HG02943 (cell line): Measurements from ENCODE around the gene TNFRSF25.
"Not testable (repeated sequence)": the region's sequence is repeated elsewhere in the genome, so short reads cannot be mapped to it uniquely, and the experiment has no call there.

Source experiments
- ATAC-seq: cut with Tn5 transposase; IDR thresholded peaks from one replicate; pipeline ENCODE4 v1.9.1; 2021; ENCODE audit warnings: mild to moderate bottlenecking, low read depth, moderate library complexity; ENCODE audit not compliant: unreplicated experiment

Gene TNFRSF25

DNA sequence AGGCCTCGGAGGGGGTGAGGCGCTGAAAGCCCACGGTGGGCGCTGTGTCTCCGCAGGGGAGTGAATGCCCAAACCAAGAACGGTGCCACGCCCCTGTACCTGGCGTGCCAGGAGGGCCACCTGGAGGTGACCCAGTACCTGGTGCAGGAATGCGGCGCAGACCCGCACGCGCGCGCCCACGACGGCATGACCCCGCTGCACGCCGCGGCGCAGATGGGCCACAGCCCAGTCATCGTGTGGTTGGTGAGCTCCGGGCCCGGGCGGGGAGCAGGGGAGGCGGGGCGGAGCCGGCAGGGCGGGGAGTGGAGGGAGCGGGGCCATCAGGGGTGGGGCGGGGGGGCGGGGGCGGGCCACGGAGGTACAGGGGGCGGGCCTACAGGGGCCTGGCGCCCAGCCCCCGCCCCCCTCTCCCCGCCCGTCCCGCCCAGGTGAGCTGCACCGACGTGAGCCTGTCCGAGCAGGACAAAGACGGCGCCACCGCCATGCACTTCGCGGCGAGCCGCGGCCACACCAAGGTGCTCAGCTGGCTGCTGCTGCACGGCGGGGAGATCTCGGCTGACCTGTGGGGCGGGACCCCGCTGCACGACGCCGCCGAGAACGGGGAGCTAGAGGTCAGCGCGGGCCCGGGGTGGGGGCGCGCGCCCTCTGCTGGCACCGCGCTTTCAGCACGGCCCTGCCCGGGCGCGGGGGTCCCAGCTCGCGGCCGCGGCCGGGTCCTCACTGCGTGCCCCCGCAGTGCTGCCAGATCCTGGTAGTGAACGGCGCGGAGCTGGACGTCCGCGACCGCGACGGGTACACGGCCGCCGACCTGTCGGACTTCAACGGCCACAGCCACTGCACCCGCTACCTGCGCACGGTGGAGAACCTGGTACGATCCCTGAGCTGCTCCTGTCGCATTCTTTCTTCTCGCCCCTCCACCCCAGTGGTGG, 25.5 kb downstream of the TNFRSF25 start:
- ATAC-seq: no peak

DNA sequence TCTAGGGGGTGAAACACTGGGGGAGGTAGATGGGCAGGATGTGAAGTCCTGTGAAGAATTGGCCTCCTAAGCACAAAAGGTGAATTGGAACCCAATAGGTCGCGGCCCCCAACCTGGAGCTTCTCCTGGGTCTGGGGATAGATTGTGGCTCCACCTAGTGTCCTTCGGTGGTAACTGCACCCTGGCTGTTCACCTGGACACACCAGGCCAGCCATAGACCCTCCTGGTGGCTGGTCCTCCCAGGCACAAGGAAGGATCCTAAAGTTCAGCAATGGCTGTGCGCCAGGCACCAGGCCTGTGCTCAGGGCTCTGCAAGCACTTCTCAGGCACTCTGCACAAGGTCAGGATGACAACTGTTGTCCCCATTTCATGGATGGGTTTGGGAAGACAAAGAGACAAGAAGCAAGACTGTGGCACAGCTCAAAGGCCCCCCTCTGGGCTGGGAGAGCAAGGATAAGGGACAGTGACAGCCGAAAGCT, 27.9 kb downstream of the TNFRSF25 start:
- ATAC-seq: peak; percentile 56

DNA sequence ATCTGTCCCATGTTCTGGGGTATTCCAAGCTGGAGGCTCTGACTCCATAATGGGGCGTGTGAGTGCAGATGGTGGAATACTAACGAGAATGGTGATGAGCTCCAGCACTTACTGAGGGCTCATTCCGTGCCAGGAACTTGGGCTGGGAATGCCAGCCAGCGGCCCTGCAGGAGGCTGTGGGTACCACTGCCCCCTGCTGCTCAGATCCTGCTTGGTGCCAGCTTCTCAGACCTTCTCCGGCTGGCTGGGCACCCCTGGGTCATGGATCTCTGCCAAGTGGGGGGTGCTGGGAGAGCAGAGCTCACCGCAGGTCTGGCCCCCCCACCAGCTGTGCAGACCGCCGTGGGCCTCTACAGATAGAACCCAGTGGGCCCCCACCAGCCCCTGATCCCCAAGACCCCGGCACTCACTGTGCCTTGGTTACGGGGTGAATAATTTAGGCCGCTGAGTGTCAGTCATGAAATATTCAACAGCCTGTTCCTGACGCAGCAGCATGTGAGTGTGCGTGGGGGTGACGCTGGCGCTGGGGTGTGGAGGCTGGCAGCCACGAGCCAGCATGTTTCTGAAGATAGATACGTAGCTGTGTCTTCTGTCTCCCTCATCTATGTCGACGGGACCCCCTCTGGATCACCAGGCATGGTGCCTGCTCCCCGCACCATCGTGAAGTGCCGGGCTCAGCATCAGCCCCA, 28.8 kb downstream of the TNFRSF25 start:
- not testable (repeated sequence) for ATAC-seq

DNA sequence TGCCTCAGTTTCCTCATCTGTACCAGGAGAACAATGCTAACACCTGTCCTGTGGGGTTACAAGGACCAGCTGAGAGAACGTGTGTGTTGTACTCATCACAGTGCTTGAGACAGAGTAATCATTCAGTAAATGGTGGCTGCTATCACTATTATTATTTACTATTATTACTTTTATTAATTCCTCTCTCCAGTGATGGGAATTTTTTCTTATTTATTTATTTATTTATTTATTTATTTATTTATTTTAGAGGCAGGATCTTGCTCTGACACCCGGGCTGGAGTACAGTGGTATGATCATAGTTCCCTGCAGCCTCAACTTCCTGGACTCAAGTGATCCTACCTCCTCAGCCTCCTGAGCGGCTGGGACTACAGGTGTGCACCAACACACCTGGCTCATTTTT, 29.7 kb downstream of the TNFRSF25 start:
- not testable (repeated sequence) for ATAC-seq

DNA sequence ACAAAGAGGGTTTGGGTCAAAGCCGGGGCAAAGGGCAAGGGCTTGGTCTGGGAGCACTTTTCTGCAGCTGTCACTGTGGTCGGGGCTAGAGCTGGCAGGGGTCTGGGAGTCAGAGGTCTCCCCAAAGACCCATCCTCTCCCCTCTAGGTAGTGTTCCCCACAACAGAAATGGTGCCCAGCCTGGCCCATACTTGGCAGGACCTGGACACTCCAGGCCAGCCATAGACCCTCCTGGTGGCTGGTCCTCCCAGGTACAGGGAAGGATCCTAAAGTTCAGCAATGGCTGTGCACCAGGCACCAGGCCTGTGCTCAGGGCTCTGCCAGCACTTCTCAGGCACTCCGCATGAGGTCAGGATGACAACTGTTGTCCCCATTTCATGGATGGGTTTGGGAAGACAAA, 30.4 kb downstream of the TNFRSF25 start:
- no peak for ATAC-seq

DNA sequence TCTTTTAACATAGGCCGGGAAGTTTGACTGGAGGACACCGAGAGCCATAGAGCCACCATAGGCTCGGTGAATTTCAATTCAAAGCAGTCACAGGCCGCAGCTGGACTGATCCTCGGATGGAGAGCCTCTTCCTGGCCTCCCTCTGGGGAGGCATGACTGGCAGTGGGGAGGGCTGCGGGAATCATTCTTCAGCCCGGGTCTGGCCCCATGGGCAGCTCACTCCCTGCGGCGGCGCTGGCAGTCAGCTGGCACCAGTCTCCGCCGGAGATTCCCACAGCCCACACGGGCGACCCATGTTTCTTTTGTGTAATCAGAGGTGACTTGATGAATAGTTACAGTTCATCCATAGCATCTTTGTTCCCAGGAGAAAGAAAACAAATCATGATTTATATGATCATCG, 30.8 kb downstream of the TNFRSF25 start:
- no peak for ATAC-seq

DNA sequence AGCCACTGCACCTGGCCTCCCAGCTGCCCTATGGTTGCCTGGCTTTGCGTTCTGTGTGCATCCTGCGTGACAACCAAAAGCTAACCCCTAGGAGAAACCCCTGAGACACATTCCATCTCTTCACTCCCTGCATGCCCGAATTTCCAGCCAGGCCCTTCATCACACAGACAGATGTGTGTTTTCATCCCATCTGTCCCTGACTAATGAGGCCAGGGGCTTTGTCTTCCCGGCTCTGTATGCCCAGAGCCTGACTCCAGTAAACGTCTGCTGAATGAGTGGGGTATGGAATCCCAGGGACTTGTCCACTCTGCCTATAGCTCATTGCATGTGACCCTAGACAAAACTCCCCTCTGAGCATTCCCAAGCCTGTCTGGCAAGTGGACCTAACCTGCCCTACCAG, 31.8 kb downstream of the TNFRSF25 start:
- no peak for ATAC-seq

DNA sequence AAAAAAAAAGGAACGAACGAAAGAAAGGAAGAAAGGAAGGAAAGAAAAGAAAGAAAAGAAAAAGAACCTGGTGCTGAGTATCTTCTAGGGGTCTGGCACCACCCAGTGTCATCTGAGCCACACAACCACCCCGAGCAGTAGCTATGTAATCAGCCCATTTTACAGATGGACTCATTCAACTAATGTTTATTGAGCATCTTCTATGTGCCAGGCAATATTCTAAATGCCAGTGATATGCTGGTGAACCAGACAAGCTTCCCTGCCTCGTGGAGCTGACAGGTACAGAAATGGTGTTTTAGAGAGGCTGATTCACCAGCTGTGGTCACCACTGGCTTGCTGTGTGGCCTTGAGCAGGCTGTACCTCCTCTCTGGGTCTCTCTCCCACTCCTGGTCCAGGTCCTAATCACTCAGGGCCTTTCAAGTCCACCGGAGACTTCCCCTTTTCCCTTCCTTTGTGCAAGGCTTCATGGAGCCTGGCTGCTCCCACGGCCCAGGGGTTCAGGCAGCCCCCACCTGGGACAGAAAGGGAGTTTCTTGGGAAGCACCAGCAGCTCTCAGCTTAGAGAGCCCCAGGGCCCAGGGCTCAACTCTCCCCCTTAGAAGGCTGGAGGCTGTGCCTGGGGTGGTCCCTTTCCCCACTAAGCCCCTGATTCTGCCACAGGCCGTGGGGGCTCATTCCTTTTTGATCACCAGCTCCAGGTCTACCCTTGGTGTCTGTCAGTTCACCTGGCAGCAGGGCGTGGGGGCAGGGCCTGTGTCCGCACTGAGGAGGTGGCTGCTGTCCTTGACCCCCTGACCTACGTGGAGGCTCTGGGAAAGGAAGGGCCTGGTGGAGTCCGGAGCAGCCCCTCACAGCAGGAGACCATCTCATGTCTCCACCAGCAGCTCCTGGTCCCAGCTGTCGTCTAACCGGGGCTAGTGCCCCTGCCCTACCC, 34.1 kb downstream of the TNFRSF25 start:
- not testable (repeated sequence) for ATAC-seq

DNA sequence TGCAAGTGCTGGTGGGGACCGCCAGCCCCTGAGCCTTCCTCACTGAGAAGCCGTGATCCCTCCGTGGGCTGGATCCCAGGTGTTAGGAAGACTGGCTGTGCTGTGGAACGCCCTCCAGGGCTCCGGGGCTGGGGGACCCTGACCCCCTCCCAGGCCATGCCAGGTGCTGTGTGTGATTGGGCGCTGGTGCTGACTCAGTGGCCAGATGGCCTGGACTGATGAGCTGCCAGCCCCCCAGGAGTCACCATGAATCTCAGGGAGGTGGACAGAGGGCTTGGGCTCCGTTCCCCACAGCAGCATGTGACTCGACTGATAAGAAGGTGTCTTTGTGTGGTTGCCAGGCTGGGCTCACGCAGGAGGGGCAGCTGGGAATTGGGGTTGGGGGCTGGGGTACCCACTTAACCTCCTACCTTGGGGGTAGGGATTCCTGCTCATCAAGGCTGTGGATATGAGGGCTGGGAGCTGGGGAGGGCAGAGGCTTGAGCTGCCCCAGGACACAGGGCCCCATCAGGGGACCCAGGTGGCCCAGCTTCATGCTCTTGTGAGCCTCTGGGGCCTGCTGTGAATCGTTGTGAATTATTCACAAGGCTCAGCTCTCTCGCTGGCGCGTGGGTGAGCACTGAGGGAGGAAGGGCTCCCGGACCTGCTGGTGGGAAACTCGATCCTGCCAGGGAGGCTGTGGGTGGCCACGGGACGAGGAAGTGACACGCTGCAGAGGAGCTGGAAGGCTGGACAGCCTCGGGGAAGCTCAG, 36.1 kb downstream of the TNFRSF25 start:
- not testable (repeated sequence) for ATAC-seq

DNA sequence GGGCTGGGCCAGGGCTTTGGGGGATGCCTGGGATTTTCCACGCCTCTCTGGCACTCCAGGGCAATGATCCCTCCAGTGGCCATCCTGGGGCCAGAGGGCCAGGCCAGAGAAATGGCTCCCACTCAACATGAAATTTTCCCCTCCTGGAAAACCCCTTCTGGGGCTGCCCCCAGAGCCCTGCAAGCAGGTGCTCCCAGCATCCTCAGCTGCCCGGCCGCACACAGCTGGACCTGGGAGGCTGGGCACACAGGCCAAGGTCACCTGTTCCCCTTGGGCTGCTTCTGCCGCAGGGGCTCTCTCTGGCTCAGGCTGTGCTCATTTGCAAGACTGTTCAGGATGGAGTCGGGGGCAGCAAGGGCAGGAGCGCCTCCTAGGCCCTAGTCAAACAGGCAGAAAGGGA, 37.5 kb downstream of the TNFRSF25 start:
- not testable (repeated sequence) for ATAC-seq

DNA sequence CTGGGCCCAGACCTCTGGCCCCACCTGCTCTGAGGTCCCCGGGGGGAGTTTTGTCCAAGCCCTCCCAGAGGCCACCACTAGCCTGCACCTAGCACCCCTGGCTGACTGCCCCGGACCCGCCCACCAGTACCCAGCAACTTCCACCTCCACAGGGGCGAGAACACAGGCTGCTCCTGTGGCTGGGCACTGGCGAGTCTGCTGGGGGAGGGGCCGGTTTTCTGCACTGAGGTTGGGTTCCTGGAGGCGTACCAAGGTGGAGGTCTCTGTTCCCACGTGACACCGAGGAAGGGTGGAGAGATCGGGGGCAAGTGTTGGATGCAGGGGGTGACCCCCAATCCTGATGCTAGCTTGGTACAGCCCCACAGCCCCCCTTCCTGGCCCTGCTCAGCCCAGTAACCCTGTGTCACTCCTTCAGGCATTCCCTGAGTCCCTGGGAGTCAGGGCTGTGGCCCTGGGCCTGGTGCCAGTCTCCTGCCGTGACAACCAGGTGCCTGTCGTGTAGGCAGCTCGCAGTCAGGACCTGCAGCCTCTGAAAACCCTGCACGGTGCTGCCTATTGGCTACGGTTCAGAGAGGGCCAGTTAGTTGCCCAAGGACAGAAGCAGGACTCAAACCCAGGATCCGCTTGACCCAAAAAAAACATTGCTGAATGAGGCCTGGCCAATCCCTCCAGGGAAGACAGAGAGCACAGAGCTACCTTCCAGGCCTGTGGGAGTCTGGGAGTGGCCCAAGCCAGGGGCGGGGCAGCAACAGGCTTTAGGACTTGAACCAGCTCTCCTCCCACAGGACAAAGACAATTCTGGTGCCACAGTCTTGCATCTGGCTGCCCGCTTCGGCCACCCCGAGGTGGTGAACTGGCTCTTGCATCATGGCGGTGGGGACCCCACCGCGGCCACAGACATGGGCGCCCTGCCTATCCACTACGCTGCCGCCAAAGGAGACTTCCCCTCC, 38.3 kb downstream of the TNFRSF25 start:
- ATAC-seq: no peak

DNA sequence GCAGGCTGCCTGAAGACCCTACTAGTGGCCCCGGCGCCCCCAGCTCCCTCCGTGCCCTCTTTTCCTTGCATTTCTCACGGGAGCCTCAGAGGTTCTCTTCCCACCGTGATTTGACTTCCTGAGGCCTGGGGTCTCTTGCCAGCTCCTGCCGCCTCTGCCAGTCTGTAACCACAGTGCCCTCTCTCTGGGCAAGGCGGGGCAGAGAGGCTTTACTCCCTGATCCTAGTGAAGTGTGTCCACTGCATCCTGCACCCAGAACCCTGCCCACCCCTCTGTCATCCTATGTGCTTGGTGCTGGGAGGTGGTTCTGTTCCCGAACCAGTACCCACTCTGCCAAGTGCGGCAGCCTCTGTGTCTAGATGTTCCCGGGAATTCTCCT, 39.0 kb downstream of the TNFRSF25 start:
- ATAC-seq: no peak

DNA sequence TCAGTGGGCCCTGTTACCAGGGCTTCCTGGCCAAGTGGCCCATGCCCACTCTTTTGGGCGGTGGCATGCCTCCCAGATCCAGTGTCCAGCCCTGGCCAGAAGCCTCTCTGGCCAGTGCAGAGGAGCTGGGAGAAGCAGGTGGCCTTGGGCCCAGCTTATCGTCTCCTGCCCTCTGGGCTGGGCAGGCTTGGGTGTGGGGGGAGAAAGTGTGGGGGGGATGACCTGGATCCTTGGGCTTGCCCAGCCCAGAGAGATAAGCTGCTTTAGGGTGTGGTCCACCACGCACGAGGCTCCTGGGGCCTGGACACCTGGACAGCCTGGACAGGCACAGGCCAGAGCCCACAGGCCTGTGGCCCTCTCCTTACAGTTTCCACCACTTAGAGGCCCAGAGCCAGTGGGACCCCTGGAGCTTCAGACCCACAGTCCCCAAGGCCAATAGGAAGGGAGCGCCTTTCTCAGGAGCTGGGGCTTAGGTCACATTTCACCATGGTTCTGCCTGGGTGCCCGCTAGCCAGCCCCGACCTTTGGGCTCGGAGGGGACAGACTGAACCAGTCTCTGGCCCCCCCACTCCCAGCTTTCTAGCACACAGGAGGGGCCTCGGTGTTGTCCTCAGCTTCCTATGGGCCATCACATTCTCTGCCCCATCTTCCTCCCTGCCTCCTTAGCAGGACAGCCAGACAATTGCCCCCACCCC, 39.5 kb downstream of the TNFRSF25 start:
- ATAC-seq: no peak

DNA sequence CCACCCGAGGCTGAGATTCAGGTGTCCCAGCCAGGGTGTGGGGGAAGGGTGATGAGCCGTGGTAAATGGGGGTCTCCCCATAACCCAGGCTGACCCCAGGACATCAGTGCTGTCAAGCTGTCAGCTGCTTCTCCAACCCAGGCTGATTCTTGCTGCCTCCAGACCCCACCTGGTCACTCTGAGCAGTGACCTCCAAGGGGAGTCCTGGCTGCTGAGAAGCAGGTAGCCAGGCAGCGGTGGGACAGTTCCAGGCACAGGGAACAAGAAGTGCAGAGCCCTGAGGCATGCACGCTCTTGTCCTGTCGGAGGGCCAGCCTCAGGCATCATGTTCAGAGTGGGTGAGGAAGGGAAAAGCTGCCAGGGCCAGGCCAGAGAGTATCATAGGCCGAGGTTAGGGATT, 40.3 kb downstream of the TNFRSF25 start:
- ATAC-seq: no peak

DNA sequence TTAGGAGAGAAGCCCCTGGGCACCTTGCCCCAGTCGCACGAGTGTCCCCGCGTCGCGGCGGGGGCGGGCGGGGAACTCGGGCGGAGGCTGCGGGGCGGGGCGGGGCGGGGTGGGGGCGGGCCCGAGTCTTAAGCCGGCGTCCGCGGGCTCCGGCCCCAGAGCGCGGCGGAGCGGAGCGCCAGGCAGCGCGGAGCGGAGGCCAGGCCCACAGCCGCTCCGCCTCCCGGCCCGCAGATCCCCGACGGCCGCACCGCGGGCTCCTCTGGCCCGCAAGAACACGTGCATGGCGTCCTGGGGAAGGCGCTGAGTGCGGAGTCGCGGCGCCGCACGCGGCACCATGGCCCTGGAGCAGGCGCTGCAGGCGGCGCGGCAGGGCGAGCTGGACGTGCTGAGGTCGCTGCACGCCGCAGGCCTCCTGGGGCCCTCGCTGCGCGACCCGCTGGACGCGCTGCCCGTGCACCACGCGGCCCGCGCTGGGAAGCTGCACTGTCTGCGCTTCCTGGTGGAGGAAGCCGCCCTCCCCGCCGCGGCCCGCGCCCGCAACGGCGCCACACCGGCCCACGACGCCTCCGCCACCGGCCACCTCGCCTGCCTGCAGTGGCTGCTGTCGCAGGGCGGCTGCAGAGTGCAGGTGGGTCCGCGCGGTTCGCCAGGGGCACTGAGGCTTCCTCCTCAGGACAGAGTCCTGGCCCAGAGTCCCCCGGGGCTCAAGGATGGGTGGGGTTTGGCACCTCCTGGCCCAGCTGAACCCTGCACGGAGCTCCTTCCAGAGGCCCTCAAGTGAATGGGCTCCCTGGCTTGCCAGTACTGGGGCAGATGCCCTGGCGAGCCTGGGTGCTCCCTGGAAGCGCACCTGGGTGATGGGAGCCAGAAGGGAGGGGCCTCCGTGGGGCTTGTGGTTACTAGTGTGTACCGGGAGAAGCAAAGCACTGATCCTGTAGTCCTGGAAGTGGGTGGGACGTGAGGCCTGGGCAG, 41.1 kb downstream of the TNFRSF25 start, which contains the start of gene ESPN:
Gene ESPN (plus strand): TSS at position 158 of the 975 bp plus-strand sequence. CDS start 180 bp downstream, at position 338.
- no peak for ATAC-seq

DNA sequence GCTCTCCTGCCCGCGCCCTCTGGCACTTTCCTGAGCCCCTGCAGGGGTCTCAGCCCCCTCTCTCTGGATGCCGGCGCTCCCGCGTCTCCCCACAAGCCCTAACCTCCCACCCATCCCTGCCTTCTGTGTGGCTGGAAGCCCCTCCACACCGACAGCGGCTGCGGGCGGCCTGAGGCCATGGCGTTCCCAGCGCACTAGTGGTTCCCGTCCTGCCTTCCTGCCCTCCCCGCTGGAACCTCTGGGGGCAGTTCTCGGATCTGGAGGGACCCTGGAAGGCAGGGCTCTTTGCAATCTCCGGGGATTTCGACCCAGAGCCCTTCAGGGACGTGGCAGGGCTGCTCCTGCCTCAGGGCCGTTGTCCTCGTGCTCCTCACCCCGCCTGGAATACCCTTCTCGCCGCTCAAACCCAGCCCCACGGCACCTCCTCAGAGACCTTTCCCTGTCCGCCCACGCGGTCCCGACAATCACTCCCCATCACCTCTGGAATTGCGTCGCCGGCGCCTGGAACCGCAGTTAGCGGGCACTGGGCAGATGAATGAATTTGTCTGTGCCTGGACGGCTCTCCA, 41.9 kb downstream of the TNFRSF25 start:
- ATAC-seq: no peak
